Stimulated activated CD8-positive, alpha-beta memory T cell treated with anti-CD3 and anti-CD28 coated beads, Interleukin-4, amount 100 ng/mL, for 4 hours (primary cell): Measurements from ENCODE around the gene CCL11.

Source experiments
- DNase-seq, 2 donors: peaks; one replicate each; pipeline ENCODE4 v3.0.0-alpha.2; 2020; ENCODE audit warnings: low read depth in 2 of 2, low spot score in 1 of 2

CCL11 gene

DNA sequence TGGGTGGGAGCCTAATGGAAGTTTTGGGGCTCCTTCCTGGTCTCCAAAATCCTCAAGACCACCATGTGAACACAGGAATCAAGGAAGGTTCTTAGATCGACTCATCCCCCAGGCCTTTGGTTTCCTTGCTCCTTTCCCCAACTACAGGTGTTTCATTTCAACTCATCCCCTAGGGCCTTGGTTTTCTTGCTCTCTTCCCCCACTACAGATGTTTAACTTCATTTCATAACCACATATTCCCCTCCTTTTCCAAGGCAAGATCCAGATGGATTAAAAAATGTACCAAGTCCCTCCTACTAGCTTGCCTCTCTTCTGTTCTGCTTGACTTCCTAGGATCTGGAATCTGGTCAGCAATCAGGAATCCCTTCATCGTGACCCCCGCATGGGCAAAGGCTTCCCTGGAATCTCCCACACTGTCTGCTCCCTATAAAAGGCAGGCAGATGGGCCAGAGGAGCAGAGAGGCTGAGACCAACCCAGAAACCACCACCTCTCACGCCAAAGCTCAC lies at the start of gene CCL11:
CCL11 (plus strand) TSS at position 457 of the 507 bp plus-strand sequence. CDS start 67 bp downstream, outside the sequence.
- DNase-seq: no peak

DNA sequence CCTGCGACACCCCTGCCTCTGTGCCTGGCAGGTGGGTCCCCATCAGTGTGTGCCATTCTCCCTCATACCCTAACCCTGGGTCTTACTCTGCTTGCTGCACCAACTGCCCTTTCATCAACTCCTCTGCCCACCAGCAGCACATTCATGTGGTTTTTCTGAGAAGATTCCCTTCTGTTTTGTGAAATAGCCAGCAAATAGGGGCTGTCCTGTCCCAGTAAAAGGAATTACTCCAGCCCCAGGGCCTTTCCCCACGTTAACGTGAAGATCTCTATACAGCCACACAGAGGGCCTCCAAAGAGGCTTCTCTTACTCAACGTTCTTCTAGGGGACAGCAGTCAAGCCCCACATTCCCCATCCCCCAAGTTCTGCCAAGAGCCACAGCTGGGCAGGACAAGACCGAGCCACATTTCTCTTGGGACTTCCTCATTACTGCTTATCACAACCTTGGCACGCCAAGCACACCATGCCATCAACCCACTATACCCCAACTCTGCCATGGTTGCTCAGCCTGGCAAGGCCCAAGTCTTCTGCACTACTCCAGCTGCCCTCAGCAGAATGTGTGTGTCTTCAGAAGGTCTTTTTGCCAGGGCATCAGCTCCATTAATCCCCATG lies 49.2 kb upstream of the CCL11 start:
- DNase-seq: no peak

DNA sequence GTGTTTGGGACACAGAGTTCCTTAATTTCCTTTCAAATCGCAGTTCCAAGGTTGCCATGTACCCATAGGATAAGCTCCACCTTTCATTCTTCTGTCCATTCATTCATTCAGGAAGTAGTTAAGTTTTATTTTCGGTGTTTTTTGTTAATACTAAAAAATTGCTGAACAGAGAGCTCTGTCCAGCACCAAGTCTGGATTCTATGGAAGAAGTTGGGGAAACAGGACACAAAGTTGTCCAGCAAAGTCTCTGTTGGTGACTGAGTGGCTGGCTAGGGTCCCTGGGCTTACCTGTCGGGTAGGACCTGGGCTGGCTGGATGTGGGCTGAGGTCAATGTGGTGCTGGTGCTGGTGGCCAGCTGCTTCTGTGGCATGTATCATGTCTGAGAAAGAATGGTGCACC lies 48.1 kb upstream of the CCL11 start:
- no peak for DNase-seq

DNA sequence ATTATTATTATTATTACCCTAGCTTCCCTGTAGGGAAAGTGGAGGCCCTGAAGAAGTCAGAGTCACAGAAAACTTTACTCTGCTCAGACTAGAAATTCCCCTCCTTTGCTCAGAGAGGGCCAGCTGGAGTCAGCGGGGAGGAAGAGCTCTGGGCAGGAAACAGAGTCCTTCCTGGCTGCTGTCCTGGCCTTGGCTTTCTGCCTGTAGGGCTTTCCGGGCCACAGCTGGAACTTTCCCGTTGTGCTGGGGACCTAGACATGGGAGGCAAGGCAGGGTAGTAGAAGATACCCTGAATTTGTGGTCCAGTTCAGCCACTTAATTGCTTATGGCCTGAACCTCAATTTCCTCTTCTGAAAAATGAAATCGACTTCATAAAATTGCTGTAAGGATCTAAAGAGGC lies 44.5 kb upstream of the CCL11 start:
- DNase-seq: no peak

DNA sequence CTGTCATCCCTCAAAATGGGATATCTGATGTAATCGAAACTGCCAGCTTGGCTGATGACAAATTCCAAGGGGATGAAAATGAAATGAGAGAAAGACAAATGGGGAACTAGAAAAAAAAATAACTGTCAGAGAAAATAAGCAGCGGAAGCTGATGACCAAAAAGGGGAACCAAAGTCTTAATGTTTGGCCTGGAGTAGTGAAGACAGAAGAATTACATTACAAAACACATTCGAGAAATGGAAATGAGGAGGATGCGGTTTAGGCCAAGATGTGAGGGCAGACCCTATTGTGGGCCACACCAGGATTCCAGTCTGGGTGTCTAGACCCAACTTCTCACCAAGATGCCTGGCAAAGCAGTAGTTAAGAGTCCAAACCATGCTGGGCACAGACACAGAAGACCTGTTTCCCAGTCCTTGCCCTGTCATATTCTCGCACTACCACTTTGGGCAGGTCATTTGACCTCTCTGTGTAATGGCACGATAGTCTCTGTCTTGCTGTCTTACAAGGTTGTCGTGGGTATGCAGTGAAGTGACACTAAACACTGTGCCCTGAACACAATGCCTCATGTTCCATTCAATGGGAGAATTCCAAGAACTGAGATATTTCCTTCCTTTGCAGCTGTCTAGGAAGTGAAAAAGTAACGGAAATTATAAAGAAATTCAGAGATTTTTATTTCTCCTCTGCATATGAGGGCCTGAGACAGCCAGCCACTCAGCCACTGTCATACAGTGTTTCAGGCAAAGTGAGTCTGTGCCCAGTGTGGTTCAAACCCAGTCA lies 42.8 kb upstream of the CCL11 start:
- DNase-seq: no peak

DNA sequence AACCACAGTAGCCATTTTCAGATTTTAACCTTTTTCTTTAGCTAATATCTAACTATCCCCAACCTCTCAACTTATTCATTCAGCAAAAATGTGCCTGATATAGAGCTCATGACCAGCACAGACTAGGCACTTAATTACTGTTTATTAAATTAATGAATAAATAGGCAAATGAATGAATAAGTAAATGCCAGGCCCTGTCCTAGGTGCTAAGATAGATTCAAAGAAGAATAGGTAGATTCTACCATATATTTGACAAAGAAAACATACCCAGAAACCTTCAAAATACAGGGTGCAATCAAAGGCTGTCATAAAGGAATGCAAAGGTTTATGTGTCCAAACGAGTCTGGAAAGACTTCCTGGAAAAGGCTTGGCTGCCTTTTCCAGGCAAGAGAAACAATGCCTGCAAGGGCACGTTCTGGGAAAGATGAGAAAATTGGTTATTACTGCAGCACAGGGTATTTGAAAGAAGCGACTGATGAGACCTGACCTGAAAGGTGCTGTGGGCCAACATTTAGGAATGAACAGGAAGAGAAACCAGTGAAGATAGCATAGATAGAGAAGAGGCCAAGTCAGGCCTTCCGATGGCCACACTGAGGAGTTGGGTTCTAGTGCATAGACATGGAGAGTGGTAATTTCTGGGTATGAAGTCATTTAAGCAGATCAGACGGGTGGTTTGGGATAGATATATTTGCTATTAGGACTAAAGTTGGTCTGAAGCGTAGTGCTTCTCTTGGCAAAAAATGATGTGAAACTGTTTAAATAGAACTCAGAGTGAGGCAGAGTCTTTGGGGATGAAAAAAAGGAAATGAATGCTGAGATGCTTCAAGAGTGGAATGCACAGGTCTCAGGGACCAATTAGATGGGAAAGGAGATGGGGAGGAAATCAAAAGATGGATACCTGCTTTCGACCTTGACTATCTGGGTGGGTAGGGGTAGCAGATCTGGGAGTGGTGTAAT lies 41.9 kb upstream of the CCL11 start:
- DNase-seq: no peak

DNA sequence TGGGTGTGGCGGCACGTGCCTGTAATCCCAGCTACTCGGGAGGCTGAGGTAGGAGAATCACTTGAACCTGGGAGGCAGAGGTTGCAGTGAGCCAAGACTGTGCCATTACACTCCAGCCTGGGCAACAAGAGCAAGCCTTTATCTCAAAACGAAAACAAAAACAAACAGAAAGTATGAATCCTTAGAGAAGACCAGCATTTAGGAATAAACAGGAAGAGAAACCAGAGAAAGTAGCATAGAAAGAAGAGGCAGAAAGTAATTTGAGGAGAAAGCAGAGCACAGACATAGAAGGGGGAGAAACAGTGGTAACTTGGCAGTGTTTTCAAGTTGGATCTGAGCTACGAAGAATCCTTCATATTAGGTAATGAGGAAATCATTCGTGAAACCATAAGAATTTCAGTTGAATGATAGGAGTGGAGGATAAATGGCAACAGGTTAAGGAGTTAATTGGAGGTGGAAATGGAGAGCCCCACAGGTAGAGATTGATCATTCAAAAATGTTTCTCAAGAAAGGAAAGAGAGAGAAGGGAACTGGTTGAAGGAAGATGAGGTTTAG lies 40.1 kb upstream of the CCL11 start:
- DNase-seq: no peak

DNA sequence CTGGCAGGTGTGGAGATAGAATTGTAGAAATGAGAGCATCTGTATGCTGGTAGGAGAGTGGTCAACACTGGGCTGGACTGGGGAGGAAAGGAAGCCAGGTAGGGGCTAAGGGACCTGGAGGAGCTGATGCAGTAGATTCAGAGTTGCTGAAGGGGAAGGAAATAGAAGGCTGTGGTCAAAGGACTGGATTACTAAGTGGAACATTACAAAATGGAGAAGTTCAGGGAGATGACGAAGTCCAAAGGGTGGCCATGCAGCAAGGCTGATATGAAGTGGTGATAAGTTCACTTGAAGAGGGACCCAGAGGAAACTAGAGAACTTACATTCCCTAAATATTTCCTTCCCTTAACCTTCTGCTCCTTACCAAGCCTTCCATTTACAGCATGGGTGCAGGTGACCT lies 39.1 kb upstream of the CCL11 start:
- DNase-seq: no peak

DNA sequence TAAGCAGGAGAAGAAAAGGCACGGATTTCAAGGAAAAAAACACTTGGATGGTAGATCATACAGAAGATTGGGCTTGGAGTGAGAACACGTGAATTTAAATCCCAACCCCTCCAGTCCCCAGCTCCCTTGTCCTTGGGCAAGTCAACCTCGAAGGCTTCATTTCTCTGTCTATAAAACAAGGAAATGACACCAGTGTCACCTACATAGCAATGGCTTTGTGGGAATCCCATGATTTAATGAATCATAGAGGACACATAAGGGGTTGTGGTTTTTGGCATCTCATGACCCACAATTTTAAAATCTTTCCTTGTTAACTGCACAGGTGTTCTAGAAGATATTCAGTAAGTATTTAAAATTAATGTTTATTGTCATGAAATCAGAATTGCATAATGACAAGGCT lies 38.7 kb upstream of the CCL11 start:
- DNase-seq: no peak

DNA sequence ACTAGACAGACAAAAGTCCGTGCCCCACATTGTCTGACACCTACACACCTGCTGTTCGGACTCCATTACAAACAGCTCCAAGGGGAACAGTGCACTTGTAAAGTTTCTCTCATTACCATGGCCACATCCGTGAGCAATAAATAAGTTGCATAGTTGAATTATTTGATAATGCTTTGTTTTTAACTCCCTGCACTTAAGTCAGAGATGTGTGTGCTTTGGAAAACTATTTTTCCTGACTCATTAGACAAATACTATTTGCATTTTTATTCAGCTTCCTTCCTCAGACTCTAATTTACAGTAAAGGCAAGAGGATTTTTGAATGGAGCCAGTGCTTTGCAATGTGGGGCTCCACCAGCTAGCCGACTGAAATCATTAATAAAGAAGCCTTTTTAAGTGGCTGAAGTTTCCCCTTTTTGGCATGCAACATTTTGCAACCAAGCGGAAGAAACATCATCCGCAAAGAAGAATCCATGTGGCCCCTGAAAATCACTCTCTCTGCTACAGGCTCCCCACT lies 37.0 kb upstream of the CCL11 start:
- no peak for DNase-seq

DNA sequence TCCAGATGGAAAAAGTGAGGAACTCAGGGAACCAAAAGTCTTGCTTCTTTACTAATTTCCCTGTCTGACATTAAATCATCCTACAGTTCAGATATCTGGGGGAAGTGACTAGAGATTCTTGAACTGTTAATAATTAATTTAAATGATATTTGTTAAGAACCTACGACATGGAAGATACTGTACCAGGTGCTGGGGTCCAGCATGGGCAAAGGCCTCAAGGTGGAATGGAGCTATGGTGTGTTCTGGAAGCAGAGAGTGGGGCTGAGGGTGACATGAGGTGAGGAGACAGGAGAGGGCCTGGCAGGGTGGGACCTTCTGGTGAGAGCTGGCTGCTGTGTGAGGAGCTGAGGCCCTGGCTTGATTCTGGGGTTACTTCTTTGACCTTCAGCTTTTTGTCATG lies 36.5 kb upstream of the CCL11 start:
- DNase-seq: no peak

DNA sequence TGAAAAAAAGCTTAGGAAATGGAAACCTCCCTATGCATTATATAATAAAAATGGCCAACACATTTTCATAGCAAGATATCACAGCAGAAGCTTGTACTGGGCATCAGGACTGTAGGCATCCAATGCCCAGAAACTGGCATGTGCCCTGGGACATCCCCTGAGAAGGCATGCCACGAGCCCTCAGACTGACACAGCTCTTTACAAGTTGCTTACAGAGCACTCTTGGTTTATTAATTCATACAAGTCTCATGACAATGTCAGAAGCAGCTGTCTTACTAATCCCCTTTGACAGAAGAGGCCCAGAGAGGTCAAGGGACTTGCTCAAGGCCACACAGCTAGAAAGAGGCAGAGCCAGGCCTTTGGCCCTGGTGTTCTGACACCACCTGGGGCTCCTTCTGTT lies 36.1 kb upstream of the CCL11 start:
- DNase-seq: no peak

DNA sequence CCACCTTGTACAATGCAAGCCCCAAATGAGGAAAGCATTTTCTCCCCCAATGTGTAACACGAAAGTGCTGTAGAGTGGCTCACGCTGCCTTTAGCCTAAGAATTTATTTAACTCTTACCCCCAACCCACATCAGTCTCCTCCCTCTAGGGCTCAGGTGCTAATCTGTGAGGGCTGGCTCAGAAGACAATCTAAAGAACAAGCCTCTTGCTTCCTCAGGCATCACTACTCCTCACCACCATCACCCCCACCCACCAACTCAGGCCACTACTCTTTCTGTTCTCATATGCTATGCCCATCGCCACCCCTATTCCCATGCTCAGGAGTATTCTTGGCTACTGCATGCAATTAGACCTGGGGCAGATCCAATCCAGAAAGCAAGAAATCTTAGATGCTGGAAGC lies 34.4 kb upstream of the CCL11 start:
- no peak for DNase-seq

DNA sequence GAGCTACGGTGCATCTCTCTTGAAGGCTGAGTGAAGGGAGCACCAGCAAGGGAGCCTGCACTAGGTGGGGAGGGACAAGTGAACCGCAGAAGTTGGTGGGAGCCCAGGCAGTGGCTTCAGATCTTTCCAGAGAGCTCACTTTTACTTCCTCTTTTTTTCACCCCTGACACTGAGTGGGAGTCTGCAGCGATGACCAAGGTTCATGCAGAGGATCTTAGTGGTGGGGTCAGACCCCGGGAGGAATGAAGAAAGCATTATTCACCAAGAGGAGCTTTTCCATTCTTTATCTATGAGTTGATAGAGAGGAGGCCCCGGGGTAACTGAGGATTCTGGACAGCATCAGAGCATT lies 33.5 kb upstream of the CCL11 start:
- DNase-seq: no peak

DNA sequence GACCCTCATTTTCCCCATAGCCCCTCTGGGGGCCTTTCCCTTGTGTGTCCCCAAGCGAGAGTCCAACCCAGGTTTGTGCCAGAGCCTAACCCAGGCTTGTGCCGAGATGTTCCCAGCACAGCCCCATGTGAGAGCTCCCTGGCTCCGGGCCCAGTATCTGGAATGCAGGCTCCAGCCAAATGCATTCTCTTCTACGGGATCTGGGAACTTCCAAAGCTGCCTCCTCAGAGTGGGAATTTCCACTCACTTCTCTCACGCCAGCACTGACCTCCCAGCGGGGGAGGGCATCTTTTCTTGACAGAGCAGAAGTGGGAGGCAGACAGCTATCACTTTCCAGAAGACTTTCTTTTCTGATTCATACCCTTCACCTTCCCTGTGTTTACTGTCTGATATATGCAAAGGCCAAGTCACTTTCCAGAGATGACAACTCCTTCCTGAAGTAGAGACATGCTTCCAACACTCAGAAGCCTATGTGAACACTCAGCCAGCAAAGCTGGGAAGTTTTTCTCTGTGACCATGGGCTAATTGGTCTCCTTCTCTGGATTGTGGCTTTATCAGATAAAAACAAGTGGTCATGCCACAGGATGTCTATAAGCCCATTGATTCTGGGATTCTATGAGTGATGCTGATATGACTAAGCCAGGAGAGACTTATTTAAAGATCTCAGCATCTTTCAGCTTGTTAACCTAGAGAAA lies 33.0 kb upstream of the CCL11 start:
- no peak for DNase-seq

DNA sequence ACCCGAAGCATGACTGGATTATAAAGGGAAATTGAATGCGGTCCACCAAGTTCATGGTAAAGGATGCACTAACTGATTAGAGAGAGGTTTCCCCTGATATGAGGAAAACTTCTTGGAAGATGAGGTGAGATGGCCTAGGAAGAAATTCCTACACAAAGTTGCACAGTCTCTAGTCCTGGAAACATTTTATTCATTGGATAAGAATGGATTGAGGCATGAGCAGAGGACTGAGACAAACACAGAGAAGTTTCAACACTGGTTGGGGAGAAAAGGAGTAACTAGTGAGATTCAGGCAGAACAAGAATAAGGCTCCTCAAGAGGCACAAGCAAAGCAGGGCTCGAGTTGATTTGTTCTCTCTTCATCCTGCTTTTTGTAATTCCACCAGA lies 32.4 kb upstream of the CCL11 start:
- no peak for DNase-seq

DNA sequence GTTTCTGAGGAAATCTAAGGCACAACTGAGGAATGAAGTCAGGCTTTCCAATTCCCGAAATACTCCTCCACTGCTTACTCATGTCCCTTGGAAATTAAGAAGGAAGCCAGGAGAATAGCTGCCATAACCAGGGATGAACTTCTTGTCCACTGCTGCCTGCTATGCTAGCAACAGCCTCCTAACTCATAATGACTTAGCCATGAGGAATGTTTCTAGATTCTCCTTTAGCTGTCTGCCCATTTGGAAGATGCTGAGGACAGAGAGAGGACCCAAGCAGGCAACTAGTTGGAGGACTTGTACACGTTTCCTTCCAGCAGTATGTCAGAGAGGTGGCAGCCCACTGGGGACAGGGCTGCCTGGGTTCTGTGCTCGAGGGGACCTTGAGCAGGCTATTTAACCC lies 31.4 kb upstream of the CCL11 start:
- no peak for DNase-seq

DNA sequence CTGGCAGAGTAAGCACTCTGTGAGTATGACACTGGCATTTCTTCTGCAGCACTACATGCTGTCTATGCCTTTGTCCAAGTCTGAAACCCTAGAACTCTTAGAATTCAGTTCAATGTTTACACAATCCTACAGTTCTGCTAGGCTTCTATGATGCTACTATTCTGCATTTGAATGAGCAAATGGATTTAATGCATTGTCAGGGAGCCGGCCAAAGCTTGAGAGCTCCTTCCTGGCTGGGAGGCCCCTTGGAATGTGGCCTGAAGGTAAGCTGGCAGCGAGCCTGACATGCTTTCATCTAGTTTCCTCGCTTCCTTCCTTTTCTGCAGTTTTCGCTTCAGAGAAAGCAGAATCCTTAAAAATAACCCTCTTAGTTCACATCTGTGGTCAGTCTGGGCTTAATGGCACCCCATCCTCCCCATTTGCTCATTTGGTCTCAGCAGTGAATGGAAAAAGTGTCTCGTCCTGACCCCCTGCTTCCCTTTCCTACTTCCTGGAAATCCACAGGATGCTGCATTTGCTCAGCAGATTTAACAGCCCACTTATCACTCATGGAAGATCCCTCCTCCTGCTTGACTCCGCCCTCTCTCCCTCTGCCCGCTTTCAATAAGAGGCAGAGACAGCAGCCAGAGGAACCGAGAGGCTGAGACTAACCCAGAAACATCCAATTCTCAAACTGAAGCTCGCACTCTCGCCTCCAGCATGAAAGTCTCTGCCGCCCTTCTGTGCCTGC lies 30.7 kb upstream of the CCL11 start, which contains the start of gene CCL2:
CCL2 (plus strand) TSS at position 635 of the 730 bp plus-strand sequence; CDS start at position 700, 65 bp downstream.
- DNase-seq: no peak

DNA sequence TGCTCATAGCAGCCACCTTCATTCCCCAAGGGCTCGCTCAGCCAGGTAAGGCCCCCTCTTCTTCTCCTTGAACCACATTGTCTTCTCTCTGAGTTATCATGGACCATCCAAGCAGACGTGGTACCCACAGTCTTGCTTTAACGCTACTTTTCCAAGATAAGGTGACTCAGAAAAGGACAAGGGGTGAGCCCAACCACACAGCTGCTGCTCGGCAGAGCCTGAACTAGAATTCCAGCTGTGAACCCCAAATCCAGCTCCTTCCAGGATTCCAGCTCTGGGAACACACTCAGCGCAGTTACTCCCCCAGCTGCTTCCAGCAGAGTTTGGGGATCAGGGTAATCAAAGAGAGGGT lies 30.2 kb upstream of the CCL11 start:
- DNase-seq: no peak

DNA sequence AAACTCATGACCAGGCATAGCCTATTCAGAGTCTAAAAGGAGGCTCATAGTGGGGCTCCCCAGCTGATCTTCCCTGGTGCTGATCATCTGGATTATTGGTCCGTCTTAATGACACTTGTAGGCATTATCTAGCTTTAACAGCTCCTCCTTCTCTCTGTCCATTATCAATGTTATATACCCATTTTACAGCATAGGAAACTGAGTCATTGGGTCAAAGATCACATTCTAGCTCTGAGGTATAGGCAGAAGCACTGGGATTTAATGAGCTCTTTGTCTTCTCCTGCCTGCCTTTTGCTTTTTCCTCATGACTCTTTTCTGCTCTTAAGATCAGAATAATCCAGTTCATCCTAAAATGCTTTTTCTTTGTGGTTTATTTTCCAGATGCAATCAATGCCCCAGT lies 29.7 kb upstream of the CCL11 start:
- DNase-seq: no peak
